T-helper 9 cell (primary cell): ENCODE measurements around the gene FLYWCH1.
A peak's percentile ranks its signal among the peaks of the same experiment; 100 is the strongest.

Experiments
- DNase-seq: peaks from one replicate; pipeline ENCODE4 v3.0.0-alpha.2; 2020

FLYWCH1 gene

DNA sequence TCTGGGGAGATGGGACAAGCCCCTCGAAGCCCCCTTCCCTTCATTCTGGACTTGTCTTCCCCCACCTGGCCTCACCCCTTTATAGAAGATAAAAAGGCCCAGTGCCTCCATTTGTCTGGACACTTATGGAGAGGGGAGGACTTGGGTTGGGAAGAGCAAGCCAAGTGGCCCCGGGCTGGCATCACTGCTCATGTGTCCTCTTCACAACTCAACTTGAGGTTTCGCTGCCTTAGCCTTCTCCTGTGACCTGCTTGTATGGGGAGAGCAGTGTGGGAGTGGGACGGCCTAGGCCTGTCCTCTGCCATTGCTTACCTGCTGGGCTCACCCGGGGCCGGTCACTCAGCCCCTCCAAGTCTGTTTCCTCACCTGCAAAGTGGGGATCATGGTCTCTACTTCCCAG is 58.8 kb downstream of the FLYWCH1 start:
- DNase-seq, result no peak

DNA sequence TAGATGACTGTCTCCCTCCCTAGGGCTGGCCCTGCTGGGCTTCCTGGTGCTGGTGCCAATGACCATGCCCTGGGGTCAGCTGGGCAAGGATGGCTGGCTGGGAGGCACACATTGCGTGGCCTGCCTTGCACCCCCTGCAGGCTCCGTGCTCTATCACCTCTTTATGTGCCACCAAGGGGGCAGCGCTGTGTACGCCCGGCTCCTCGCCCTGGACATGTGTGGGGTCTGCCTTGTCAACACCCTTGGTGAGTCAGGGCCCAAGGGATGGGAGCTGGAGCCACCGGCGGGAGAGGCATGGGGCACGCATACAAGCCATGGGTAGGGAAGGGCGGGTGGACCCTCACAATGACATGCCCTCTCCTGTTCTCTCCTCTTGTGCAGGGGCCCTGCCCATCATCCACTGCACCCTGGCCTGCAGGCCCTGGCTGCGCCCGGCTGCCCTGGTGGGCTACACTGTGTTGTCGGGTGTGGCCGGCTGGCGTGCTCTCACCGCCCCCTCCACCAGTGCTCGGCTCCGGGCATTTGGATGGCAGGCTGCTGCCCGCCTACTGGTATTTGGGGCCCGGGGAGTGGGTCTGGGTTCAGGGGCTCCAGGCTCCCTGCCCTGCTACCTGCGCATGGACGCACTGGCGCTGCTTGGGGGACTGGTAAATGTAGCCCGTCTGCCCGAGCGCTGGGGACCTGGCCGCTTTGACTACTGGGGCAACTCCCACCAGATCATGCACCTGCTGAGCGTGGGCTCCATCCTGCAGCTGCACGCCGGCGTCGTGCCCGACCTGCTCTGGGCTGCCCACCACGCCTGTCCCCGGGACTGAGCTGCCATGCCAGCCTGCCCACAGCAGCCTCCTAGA is 59.6 kb downstream of the FLYWCH1 start:
- no peak for DNase-seq

DNA sequence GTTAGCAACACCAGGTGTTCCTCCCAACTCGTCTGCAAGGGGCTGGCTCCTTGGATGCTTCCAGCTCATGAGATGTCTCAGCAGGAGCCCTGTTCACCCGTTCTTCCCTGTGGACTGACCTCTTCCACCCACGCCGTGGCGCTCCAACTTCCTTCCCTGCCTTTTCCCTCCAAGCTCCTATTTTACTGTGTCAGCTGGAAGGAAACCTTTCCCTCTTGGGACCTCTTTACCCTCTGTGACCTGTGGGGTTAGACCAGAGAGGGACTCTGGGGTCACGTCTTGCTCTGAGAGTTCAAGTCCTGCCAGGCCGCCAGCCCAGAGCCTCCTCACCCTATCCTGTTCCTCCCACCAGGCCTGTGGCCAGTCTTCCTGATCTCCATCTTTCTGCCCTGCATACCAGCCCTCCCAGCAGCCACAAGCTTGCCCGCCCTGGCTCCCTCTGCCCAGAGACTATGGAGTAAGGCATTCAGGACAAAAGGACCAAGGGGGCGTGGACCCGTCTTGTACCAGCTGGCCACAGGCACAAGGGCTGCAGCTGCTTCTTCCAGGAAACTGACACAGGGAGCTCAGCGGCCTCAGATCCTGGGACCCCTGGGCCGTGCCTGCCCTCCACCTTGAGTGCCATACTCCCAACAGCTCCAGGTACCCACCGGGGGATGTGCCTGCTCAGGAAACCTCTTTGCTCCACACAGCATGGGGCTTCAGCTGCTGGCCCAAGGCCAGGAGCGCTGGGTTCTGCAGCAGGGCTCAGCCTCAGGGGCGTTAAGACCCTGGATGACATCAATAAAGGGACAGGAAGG is 60.5 kb downstream of the FLYWCH1 start:
- DNase-seq, result no peak

- no peak for DNase-seq
Observed at GRCh38 chr16:2973093-2973492, 61.4 kb downstream of the FLYWCH1 start.

DNA sequence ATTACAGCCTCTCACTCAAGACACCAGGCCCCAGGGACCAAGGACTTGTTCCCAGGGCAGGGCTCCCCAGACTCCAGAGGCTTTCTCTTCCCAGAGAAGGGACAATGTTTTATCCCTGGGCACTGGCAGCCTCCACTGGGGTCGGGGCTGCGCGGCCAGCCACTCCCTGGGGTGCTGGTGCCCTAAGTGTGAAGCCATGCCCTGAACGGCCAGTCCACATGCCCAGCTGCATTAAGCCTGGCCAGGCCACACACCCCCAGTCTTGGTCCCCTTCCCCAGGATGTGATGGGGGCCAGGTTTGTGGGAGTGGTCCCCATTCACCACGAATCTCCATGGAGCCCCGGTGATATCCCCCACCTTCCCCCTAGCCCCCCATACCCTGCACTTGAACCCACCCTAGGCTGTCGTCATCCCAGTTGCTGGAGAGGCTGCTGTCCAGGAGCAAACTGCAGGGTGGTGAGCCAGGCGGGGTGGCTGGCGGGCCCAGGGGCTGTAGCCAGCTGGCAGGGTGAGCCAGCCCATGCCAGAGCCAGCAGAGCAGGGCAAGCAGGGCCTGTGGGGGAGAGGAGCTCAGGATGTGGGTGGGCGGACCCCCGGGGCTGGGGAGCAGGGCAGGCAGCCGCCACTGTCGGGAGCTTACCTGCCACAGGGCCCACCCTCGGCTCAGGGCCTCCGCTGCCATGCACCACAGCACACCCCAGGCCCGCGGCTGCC is 62.0 kb downstream of the FLYWCH1 start:
- DNase-seq, result no peak

DNA sequence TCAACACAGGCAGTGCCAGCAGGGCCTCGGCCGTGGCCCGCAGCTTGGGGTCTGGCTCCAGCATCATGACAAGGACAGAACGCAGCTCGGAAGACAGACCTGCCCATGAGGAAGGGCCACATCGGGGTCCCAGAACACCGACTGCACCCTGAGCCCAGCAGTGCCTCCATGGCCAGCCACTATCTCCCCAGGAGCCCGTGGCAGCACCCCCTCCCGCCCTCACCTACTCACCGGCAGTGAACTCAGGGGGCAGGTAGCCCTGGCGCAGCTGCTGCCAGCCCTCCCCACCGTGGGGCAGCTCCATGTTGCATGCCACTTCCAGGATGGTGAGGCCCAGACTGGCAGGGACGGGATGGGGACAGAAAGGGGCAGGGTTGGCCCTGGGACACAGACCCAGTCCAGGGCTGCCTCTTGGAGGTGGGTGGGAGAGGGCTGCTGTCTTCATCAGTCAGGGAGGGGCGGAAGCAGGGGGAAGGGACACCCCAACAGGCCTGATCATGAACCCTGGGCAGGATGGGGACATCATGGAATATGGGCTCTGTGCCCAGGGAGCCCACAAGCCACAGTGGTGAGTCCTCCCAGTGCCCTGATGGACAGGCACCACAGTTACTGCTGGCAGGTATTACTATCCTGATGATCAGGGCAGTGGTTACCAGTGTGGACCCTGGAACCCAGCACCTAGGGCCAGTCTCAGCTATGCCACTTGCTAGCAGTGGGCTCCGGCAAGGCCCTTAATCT is 62.8 kb downstream of the FLYWCH1 start:
- no peak for DNase-seq

GRCh38 chr16:2975161-2975795 is 63.5 kb downstream of the FLYWCH1 start:
- no peak for DNase-seq

DNA sequence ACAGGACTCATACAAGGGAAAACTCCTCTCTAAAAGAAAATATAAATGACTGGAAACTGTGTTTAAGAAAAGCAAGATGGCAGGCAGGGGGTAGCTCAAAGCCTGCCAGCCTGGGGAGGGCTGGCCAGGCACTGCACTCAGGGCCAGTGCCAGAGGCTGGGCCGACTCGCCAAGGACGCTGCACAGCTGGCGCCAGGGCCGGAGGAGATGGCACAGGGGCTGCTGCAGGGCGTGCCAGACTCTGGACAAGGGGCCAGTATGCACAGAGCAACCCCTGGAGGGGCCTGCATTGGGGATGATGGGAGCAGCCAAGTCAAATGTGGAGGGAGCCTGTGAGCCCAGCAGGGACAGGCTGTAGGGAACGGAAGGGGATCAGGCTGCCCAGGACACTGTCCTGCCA is 64.5 kb downstream of the FLYWCH1 start:
- no peak for DNase-seq

GRCh38 chr16:2976673-2977072 is 64.9 kb downstream of the FLYWCH1 start:
- no peak for DNase-seq

DNA sequence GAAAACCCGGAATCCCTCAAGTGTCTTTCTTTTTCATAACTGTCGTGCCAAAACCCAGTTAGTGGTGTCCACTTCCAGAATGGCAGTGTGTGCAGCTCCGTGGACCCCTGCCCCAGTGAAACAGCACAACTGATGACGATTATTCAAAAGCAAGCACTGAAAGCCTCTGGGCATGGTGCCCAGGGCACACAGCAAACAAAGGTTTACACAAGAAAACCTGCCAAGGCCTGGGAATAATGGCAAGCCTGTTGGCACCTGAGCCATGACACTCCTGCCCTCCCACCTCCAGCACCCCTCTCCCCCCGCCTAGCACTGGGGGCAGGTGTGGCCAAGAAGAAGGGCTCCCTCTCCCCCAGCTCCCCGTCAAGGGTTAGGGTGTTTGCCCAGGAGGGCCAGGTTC is 65.7 kb downstream of the FLYWCH1 start:
- DNase-seq, result no peak

- DNase-seq, result no peak
Observed at GRCh38 chr16:2979669-2980226, 68.0 kb downstream of the FLYWCH1 start.

DNA sequence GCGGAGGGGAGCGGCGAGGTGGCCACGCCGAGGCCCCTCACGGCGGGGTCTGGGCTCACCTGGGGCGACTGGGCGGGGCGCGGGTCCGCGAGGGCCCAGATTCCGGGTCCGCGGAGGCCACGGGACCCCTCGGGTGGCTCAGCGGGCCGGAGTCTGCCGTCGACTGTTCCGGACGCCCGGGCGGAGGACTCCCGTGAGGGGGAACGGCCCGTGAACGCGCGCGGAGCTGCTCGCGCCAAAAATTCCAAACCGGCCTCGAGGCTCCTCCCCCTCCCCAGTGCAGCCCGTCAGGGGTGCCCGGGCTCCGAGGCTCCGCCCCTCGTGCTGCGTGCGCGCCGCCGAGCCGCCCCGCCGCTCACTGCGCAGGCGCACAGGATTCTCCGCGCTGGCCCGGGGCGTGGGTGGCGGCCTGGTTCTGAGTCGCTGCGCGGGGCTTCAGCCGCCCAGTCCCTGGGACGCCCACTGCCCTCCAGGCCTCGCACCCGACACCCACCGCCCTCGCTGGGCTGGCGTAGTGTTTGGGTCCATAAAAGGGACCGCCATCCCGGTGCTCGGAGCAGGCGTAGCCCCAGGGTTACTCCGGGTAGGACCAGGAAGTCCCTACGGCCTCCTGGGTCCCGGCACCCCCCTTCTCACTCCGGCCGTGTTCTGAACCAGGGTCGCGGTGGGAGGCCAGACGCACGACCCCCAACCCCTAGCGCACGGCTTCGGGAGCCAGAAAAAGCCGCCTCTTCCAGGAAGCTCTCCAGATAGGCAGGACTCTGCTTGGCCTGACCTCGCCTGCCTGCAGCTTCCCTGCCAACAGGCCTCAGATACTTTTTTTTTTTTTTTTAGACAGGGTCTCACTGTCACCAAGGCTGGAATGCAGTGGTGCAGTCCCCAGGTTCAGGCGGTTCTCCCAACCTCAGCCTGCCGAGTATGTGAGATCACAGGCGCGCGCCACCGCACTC is 68.8 kb downstream of the FLYWCH1 start, which contains the start of gene PKMYT1:
TSS of gene PKMYT1 (minus strand) at position 220 of the 950 bp plus-strand sequence. CDS start 789 bp downstream, outside the sequence.
- peak; percentile 93 for DNase-seq

DNA sequence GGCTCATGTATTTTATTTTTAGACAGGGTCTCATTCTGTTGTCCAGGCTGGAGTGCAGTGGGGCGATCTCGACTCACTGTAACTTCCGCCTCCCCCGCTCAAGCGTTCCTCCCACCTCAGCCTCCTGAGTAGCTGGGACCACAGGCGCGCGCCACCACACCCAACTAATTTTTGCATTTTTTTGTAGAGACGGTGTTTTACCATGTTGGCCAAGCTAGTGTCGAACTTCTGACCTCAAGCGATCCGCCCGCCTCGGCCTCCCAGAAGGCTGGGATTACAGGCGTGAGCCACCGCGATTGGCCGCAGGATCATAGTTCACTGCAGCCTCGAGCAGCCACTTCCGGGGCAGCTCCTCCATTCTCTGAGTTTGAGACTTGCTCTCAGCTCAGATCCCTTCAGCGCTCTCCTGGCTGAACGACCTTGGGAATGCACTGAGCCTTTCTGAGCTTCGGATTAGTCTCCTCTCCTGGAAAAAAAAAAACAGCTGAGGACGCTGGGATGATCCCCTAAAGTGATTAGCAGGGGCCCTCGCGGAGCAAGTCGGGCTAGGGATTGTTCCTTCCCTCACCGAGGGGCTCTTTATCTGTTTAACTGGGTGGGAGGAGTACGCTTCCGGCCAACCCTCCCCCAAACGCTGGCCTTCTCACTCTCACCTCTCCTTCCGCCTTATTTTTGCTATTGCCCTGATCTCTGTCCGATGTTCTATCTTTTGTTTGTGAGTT is 69.6 kb downstream of the FLYWCH1 start:
- DNase-seq, result no peak

DNA sequence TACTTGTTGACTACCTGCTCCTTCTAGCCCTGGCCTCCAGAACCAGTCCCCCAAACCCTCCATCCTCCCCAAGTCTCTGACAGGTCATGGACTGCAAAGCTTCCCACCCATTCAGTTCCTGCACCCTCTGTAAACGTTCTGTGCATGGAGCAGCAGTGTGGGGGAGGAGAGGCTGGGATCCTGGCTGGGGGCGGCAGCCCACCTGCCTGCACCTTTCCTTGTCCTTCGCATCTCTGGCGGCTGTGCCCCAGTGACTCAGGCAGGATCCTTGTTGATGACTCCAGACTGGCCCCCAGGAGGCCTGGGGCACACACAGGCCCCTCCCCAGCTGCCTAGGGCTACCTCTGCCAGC is 70.1 kb downstream of the FLYWCH1 start:
- no peak for DNase-seq

DNA sequence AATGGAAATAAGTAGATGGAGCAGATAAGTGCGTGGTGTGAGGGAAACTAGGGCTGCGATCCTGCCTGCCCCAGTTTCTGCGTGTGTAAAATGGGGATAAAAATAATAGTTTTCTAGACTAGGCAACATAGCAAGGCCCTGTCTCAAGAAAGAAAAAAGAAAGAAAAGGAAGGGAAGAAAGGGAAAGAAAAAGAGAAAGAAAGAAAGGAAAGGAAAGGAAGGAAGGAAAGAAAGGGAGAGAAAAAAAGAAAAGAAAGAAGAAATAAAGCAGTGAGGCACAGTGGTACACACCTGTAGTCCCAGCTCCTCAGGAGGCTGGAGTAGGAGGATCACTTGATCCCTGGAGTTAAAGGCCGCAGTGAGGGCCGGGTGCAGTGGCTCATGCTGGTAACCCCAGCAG is 70.7 kb downstream of the FLYWCH1 start:
- DNase-seq, result no peak

- DNase-seq, result peak; percentile 62
Observed at GRCh38 chr16:2983706-2984136, 72.0 kb downstream of the FLYWCH1 start.

DNA sequence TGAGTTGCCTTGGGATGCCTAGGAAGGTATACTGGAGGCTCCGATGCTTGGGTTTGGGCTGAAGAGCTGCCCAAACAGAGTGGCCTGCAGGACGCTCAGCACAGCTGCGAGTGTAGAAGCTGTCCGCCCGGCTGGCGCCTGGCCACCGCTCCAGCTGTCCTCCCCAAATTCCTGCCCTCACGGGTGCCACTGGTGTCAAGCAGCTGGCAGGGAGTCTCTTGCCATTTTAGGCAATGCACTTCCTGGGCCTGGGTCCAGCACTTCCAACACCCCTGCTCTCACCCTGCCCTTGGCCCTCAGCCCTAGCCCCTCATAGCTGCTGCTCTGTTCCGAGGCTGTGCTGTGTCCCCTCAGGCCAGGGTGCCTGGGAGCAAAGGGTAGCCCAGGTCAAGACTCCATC is 73.7 kb downstream of the FLYWCH1 start:
- DNase-seq, result no peak

- no peak for DNase-seq
Observed at GRCh38 chr16:2985893-2986355, 74.2 kb downstream of the FLYWCH1 start.

- DNase-seq, result no peak
Observed at GRCh38 chr16:2986623-2987188, 75.0 kb downstream of the FLYWCH1 start.
